Neuronal stem cell (in vitro differentiated cells): ENCODE measurements around the gene ZC3H12C.

Experiments used
- DNase-seq: peaks from one replicate; pipeline ENCODE4 v3.0.0-alpha.2; 2013; ENCODE audit warnings: low spot score
- H2AFZ ChIP-seq: one replicate; pipeline ENCODE4 v1.6.1; 2013; ENCODE audit warnings: mild to moderate bottlenecking, low read length, inconsistent platforms
- H2AK5ac ChIP-seq: 2 replicates; pipeline ENCODE4 v1.6.1; 2013; ENCODE audit warnings: low read depth, mild to moderate bottlenecking, inconsistent platforms, low read length, moderate library complexity, mixed read lengths
- H2BK120ac ChIP-seq: 2 replicates; pipeline ENCODE4 v1.6.1; 2013; ENCODE audit warnings: low read depth, mild to moderate bottlenecking, inconsistent platforms, low read length, moderate library complexity, mixed read lengths
- H2BK12ac ChIP-seq: one replicate; pipeline ENCODE4 v1.6.1; 2013; ENCODE audit warnings: low read length, inconsistent platforms
- H2BK15ac ChIP-seq: 2 replicates; pipeline ENCODE4 v1.6.1; 2013; ENCODE audit warnings: mild to moderate bottlenecking, low read length, inconsistent platforms, mixed read lengths
- H2BK5ac ChIP-seq: one replicate; pipeline ENCODE4 v1.6.1; 2013; ENCODE audit warnings: inconsistent platforms, mild to moderate bottlenecking, low read length, moderate library complexity
- H3K14ac ChIP-seq: one replicate; pipeline ENCODE4 v1.6.1; 2013; ENCODE audit warnings: low read length, inconsistent platforms
- H3K18ac ChIP-seq: 2 replicates; pipeline ENCODE4 v1.6.1; 2013; ENCODE audit warnings: low read length, inconsistent platforms
- H3K23ac ChIP-seq: 2 replicates; pipeline ENCODE4 v1.6.1; 2013; ENCODE audit warnings: low read depth, mild to moderate bottlenecking, mixed read lengths, low read length, inconsistent platforms; ENCODE audit not compliant: poor library complexity
- H3K27ac ChIP-seq: replicated peaks from 3 replicates; pipeline ENCODE4 v1.5.1; 2013; ENCODE audit warnings: low read length, inconsistent platforms
- H3K27me3 ChIP-seq, 3 experiments: 2 replicates each; pipeline ENCODE4 v1.6.1; 2013; ENCODE audit warnings: low read length in 3 of 3, mild to moderate bottlenecking in 2 of 3, inconsistent platforms in 1 of 3, low read depth in 1 of 3, mixed read lengths in 1 of 3, moderate library complexity in 1 of 3; ENCODE audit not compliant: control insufficient read depth in 3 of 3, insufficient read depth in 3 of 3
- H3K36me3 ChIP-seq, 2 donors: replicated peaks in 1 of 2; 2 replicates each; pipeline ENCODE4 v1.6.1; 2013; ENCODE audit warnings: low read length in 2 of 2; ENCODE audit not compliant: control insufficient read depth in 2 of 2, insufficient read depth in 2 of 2
- H3K4ac ChIP-seq: 2 replicates; pipeline ENCODE4 v1.6.1; 2013; ENCODE audit warnings: inconsistent platforms, mild to moderate bottlenecking, low read length, moderate library complexity
- H3K4me1 ChIP-seq, 2 donors: 1 replicate in 1 of 2; 2 replicates in 1 of 2; pipeline ENCODE4 v1.6.1; 2013; ENCODE audit warnings: low read length in 2 of 2, low read depth in 1 of 2; ENCODE audit not compliant: control insufficient read depth in 2 of 2, insufficient read depth in 1 of 2
- H3K4me2 ChIP-seq: one replicate; pipeline ENCODE4 v1.6.1; 2013; ENCODE audit warnings: mild to moderate bottlenecking, low read length, inconsistent platforms; ENCODE audit not compliant: insufficient read depth, poor library complexity, severe bottlenecking
- H3K4me3 ChIP-seq, 2 donors: 2 replicates each; pipeline ENCODE4 v1.5.1; 2013; ENCODE audit warnings: low read length in 2 of 2, mild to moderate bottlenecking in 2 of 2, inconsistent platforms in 1 of 2, moderate library complexity in 1 of 2
- H3K79me1 ChIP-seq: one replicate; pipeline ENCODE4 v1.6.1; 2013; ENCODE audit warnings: low read depth, mild to moderate bottlenecking, inconsistent platforms, low read length, moderate library complexity
- H3K9ac ChIP-seq: one replicate; pipeline ENCODE4 v1.6.1; 2013; ENCODE audit warnings: mild to moderate bottlenecking, low read depth, low read length, inconsistent platforms; ENCODE audit not compliant: poor library complexity
- H3K9me3 ChIP-seq, 2 donors: replicated peaks in 1 of 2; 2 replicates each; pipeline versions ENCODE3 to v1.6.1; 2013; ENCODE audit warnings: low read length in 2 of 2, mild to moderate bottlenecking in 2 of 2, inconsistent platforms in 1 of 2, low read depth in 1 of 2, mixed read lengths in 1 of 2, moderate library complexity in 1 of 2; ENCODE audit not compliant: control insufficient read depth in 2 of 2, insufficient read depth in 1 of 2
- H4K8ac ChIP-seq: one replicate; pipeline ENCODE4 v1.6.1; 2013; ENCODE audit warnings: low read depth, mild to moderate bottlenecking, inconsistent platforms, low read length, moderate library complexity
- H4K91ac ChIP-seq: one replicate; pipeline ENCODE4 v1.6.1; 2013; ENCODE audit warnings: low read length, low read depth, mild to moderate bottlenecking, inconsistent platforms; ENCODE audit not compliant: poor library complexity
- WGBS, 2 donors: extraction: QIAGEN DNeasy Blood & Tissue Kit; methylation state at CpG; one replicate each; pipeline ENCODE4 v1.1.7; 2013; ENCODE audit warnings: missing lambda C conversion rate in 2 of 2, mixed read lengths in 1 of 2; ENCODE audit not compliant: insufficient read length in 2 of 2, insufficient replicate concordance in 1 of 2; ENCODE audit errors: extremely low coverage in 2 of 2; 5-methylcytosine and 5-hydroxymethylcytosine counted together

Gene ZC3H12C

GRCh38 chr11:110098645-110099044 lies 5.5 kb downstream of the ZC3H12C start:
- Histone ChIP-seq H2AFZ (no peak overlapping the region), H3K27ac (no peak overlapping the region), H3K4me3 (no peak overlapping the region), H3K36me3 (peaks cover 2 to 22% of the 10 kb centered on the region in 2 donors), H2BK12ac (no peak overlapping the region), H3K4me1 (peaks cover 0 to 6% of the 10 kb centered on the region in 2 donors), H2BK5ac (no peak overlapping the region), H4K91ac (no peak overlapping the region), H3K4me2 (no peak overlapping the region), H3K4ac (no peak overlapping the region), H2AK5ac (no peak overlapping the region), H3K27me3 (no peaks in the 10 kb centered on the region), H3K79me1 (peaks cover 1% of the 10 kb centered on the region), H2BK120ac (no peak overlapping the region), H3K9ac (no peak overlapping the region), H4K8ac (no peak overlapping the region), H2BK15ac (no peak overlapping the region), H3K18ac (no peak overlapping the region), H3K14ac (no peak overlapping the region), H3K9me3 (peaks cover 2 to 19% of the 10 kb centered on the region in 2 donors), H3K23ac (no peak overlapping the region)
- no peak for DNase-seq
- WGBS, 2 donors, result no CpG with 5 or more reads among the region's 1 CpG

DNA sequence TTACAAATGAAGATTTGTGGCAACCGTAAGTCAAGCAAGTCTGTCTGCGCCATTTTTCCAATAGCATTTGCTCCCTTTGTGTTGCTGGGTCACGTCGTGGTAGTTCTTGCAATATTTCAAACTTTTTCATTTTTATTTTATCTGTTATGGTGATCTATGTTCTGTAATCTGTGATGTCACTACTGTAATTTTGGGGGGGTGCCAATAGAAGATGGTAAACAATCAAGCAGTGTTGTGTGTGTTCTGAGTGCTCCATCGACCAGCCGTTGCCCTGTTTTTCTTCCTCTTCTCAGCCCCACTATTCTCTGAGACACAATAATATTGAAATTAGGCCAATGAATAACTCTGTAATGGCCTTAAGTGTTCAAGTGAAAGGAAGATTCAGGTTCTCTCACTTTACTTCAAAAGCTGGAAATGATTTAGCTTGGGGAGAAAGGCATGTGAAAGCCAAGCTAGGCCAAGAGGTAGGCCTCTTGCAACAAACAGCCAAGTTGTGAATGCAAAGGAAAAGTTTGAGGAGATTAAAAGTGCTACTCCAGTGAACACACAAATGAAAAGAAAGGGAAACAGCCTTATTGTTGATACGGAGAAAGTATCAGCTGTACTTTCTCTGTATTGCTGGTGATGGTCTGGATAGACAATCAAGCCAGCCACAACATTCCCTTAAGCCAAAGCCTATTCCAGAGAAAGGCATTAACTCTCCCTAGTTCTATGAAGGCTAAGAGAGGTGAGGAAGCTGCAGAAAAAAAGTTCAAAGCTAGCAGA lies 7.5 kb downstream of the ZC3H12C start:
- Histone ChIP-seq H3K4me2 (no peak overlapping the region), H3K4me3 (no peak overlapping the region), H2BK15ac (no peak overlapping the region), H3K27ac (no peak overlapping the region), H2BK120ac (no peak overlapping the region), H2AFZ (no peak overlapping the region), H4K91ac (no peak overlapping the region), H2BK5ac (no peak overlapping the region), H2AK5ac (no peak overlapping the region), H3K79me1 (peaks cover 1% of the 10 kb centered on the region), H3K9ac (no peak overlapping the region), H2BK12ac (no peak overlapping the region), H3K27me3 (no peaks in the 10 kb centered on the region), H3K36me3 (peaks cover 2 to 22% of the 10 kb centered on the region in 2 donors), H4K8ac (no peak overlapping the region), H3K9me3 (peaks cover 2 to 27% of the 10 kb centered on the region in 2 donors), H3K23ac (no peak overlapping the region), H3K4me1 (peaks cover 0 to under 1% of the 10 kb centered on the region in 2 donors), H3K4ac (no peak overlapping the region), H3K18ac (no peak overlapping the region), H3K14ac (no peak overlapping the region)
- DNase-seq, result no peak
- WGBS, 2 donors, result no CpG with 5 or more reads among the region's 7 CpGs

- H4K8ac ChIP-seq, result no peak overlapping the region
- H3K23ac ChIP-seq, result no peak overlapping the region
- peaks cover 5% of the 10 kb centered on the region for H3K79me1 ChIP-seq
- no peak overlapping the region for H2BK5ac ChIP-seq
- H3K4me2 ChIP-seq, result no peak overlapping the region
- no peak overlapping the region for H3K9ac ChIP-seq
- no peak overlapping the region for H2BK15ac ChIP-seq
- H4K91ac ChIP-seq, result no peak overlapping the region
- H3K18ac ChIP-seq, result no peak overlapping the region
- DNase-seq, result no peak
- no peak overlapping the region for H3K4ac ChIP-seq
- no peak overlapping the region for H2AFZ ChIP-seq
- H3K14ac ChIP-seq, result no peak overlapping the region
- WGBS, 2 donors, result no CpG with 5 or more reads among the region's 2 CpGs
- H2AK5ac ChIP-seq, result no peak overlapping the region
- H2BK120ac ChIP-seq, result no peak overlapping the region
- no peak overlapping the region for H3K27ac ChIP-seq
- H2BK12ac ChIP-seq, result no peak overlapping the region
- no peaks in the 10 kb centered on the region for H3K27me3 ChIP-seq
- H3K4me3 ChIP-seq, result no peak overlapping the region
- peaks cover 4 to 21% of the 10 kb centered on the region in 2 donors for H3K36me3 ChIP-seq
- peaks cover 6 to 21% of the 10 kb centered on the region in 2 donors for H3K9me3 ChIP-seq
- H3K4me1 ChIP-seq, result peaks cover 0 to under 1% of the 10 kb centered on the region in 2 donors
Observed at GRCh38 chr11:110106713-110107274, 13.6 kb downstream of the ZC3H12C start.

DNA sequence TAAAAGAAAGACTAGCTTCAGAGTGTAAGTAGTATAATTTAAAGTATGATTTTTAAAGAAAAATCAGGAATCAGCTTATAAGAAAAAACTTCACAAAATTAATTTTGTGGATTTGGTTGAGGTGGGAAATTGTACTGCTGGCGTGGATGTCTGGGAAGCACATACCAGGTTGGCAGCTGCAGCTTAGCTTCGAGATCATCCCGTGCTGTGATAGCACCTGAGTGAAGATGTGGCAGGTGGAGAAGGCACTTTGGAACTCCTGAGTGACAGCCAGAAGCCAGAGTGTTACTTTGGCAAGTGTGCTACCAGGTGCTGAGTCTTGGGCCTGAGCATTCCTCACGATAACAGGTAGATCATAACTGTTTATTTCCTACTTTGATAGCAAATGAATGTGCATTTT lies 17.7 kb downstream of the ZC3H12C start:
- Histone ChIP-seq H4K91ac (peak overlapping the region; percentile 68), H3K14ac (peak overlapping the region; percentile 63), H3K9ac (peak overlapping the region; percentile 50), H3K79me1 (peaks cover 8% of the 10 kb centered on the region), H2BK120ac (no peak overlapping the region), H3K23ac (no peak overlapping the region), H3K4me1 (peaks cover 0 to 1% of the 10 kb centered on the region in 2 donors), H3K9me3 (peaks cover 4 to 8% of the 10 kb centered on the region in 2 donors), H2BK5ac (no peak overlapping the region), H2AK5ac (no peak overlapping the region), H3K4me2 (no peak overlapping the region), H3K36me3 (peaks cover 3 to 20% of the 10 kb centered on the region in 2 donors), H3K27me3 (no peaks in the 10 kb centered on the region), H3K18ac (no peak overlapping the region), H2BK12ac (no peak overlapping the region), H4K8ac (no peak overlapping the region), H2AFZ (no peak overlapping the region), H3K4me3 (no peak overlapping the region), H3K4ac (no peak overlapping the region), H3K27ac (no peak overlapping the region), H2BK15ac (no peak overlapping the region)
- no peak for DNase-seq
- WGBS, 2 donors, result no CpG with 5 or more reads among the region's 4 CpGs
